GM12892 (cell line): ENCODE data around the gene EIF4EBP2.

Experiments used
- DNase-seq: peaks from one replicate; pipeline ENCODE4 v3.0.0; 2011; ENCODE audit not compliant: insufficient read length
- FAIRE-seq: peaks from 2 replicates; lab custom pipeline; 2011; peaks lifted over from hg19 to GRCh38; lab: Jason Lieb, UNC
- POLR2A ChIP-seq: IDR thresholded peaks from 2 replicates; pipeline ENCODE4 v1.6.1; 2011; ENCODE audit warnings: low read depth, low read length, control low read depth
- POLR2AphosphoS5 ChIP-seq: IDR thresholded peaks from 2 replicates; pipeline ENCODE4 v1.6.1; 2011; ENCODE audit warnings: low read depth, low read length, control low read depth
- TAF1 ChIP-seq: IDR thresholded peaks from 2 replicates; pipeline ENCODE4 v1.6.1; 2011; ENCODE audit warnings: low read depth, mild to moderate bottlenecking, control low read depth, low read length, borderline replicate concordance

The EIF4EBP2 gene

DNA sequence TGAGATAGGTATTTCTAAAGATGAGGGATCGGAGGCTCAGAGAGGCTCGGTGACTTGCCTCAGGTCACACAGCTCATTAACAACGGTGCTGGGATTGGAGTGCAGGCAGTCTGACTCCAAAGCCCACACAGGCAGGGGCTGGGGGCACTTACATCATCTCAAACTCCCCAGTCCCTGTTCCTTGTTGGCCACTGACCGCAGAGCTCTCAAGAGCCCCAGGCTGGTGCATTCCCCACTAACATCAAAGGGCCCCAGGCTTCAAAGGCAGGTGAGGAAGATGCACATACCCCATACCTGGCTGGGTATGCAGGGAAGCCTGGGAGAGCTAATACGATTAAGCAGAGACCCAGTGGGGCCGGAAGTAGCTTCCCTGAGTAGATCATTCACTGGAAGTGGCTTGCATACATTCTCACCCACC lies 51.3 kb downstream of the EIF4EBP2 start:
- FAIRE-seq (no peak), DNase-seq (no peak)

GRCh38 chr10:70456164-70456563 lies 52.2 kb downstream of the EIF4EBP2 start:
- FAIRE-seq (no peak), DNase-seq (no peak)
- TF ChIP-seq TAF1 (no peak), POLR2AphosphoS5 (no peak), POLR2A (no peak)

More for the DNA sequence above, 51.3 kb downstream of the EIF4EBP2 start:
- no peak for TF ChIP-seq POLR2A
- no peak for TF ChIP-seq TAF1
- no peak for TF ChIP-seq POLR2AphosphoS5

DNA sequence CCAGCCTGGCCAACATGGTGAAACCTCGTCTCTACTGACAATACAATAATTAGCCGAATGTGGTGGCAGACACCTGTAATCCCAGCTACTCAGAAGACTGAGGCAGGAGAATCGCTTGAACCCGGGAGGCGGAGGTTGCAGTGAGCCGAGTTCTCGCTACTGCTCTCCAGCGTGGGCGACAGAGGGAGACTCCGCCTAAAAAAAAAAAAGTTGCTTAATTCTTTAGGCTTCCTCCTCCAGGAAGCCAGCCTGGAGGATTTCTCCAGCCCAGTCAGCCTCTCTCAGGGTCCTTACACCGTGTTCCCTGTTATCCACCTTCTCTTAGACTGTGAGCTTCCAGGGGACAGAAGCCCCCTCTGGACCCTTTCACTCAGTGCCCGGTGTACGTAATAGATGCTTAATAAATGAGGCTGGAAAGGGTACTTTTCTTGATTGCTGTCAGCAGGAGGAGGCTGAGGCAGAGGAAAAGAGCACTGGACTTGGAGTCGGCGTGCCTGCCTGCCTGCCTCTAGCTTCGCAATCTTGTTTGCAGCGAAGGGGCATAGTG lies 53.9 kb downstream of the EIF4EBP2 start:
- no peak for TF ChIP-seq TAF1
- no peak for TF ChIP-seq POLR2A
- no peak for TF ChIP-seq POLR2AphosphoS5
- FAIRE-seq (no peak), DNase-seq (no peak)

DNA sequence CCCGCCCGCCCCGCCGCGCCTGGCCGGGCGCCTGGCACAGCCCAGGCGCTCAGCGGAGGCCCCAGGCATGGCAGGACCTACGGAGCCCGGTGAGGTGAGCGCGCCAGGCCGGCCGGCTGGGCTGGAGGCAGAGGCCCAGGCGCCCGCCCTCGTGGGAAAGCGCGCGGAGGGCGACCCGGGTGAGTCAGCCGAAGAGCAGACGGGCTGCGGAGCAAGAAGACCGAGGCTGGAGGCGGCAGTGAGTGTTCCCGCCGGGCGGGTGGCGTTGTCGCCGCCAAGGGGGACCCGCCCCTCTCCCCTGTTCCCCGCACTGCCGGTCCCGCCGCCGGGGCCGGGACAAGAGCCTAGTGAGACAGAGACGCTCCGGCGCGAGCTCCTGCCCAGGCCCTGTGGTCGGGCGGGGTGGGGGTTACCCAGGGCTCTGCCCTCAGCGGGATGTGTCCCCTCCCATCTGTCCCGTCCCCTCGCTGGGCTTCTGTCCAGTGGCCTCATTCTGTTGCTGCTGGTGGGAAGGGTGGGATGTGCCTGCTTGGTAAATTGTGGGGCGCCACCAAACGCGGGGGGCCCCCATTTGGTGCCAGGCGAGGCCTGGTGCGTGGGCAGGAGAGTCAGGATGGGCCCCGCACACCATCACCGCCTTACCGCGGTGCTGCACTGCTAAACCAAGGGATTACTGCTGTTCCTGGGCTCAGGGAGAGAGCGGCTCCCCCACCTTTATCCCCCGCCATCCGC lies 54.5 kb downstream of the EIF4EBP2 start:
- no peak for FAIRE-seq
- TF ChIP-seq POLR2AphosphoS5 (no peak), TAF1 (no peak), POLR2A (no peak)
- no peak for DNase-seq

GRCh38 chr10:70459061-70459773 lies 55.3 kb downstream of the EIF4EBP2 start:
- TF ChIP-seq POLR2A (no peak), TAF1 (no peak), POLR2AphosphoS5 (no peak)
- no peak for DNase-seq
- no peak for FAIRE-seq

GRCh38 chr10:70459774-70460490 lies 56.0 kb downstream of the EIF4EBP2 start:
- no peak for TF ChIP-seq TAF1
- TF ChIP-seq POLR2A = no peak
- TF ChIP-seq POLR2AphosphoS5 = no peak
- no peak for DNase-seq
- FAIRE-seq = no peak

GRCh38 chr10:70461397-70462348 lies 57.7 kb downstream of the EIF4EBP2 start:
- peak; percentile 98 for FAIRE-seq
- peak; percentile 65 for DNase-seq
- TF ChIP-seq TAF1 = no peak
- TF ChIP-seq POLR2A = no peak
- no peak for TF ChIP-seq POLR2AphosphoS5

DNA sequence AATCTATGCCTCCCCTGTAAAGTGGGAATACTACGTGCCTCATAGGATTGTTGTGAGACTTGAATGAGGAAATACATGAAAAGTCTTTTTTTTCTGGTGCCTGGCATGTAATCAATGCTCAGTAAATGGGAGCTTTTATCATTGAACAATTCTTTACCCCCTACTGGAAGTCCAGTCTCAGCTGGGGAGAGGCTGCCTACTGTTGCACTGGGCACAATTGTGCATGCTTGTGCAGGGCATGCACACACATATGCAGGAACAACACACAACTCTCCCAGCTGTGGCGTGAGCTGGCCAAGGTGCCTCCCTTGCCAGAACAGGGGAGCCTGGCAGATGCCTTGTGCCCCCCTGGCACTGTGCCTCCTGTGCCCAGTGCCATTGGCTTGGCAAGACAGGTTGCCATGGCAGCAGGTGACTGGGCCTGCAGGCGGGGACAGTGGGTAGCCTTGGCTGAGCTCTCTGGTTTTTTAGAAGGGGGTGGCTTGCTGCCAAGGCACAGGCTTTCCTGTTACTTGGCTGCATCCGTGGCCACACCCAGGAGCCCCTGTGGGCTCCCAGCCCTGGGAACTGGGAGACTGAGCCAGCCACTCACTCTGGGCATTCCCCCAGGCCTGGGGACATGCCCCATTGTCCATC lies 58.5 kb downstream of the EIF4EBP2 start:
- FAIRE-seq = no peak

GRCh38 chr10:70465278-70465677 lies 61.3 kb downstream of the EIF4EBP2 start:
- FAIRE-seq (no peak), DNase-seq (no peak)
- no peak for TF ChIP-seq POLR2A

More for the DNA sequence above, 58.5 kb downstream of the EIF4EBP2 start:
- no peak for DNase-seq
- TF ChIP-seq TAF1 (no peak), POLR2AphosphoS5 (no peak), POLR2A (no peak)

- FAIRE-seq = no peak
Measured at GRCh38 chr10:70465832-70466231, 61.9 kb downstream of the EIF4EBP2 start.

DNA sequence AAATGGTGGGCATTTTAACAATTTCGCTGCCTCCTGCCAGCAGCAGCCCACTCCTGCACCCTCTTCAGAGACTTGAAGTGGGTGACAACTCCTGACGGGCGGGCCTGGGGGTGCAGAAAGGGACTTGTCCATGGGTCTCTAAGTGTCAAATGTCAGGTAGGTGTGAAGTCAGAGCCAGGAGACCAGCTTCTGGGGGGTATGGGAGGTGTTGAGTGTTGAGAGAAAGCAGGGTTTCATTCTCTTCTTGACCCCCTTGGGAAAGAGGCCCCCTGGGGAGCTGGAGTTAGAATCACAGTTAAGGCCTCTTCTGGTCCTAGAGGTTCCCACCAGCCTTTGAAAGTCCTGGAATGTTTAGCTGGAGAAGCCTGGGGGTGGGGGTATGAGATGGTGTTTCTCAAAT lies 63.0 kb downstream of the EIF4EBP2 start:
- FAIRE-seq (no peak), DNase-seq (no peak)
- TF ChIP-seq POLR2A = no peak
- no peak for TF ChIP-seq TAF1
- TF ChIP-seq POLR2AphosphoS5 = no peak

More at GRCh38 chr10:70465832-70466231, 61.9 kb downstream of the EIF4EBP2 start:
- no peak for DNase-seq
- no peak for TF ChIP-seq TAF1
- TF ChIP-seq POLR2AphosphoS5 = no peak
- TF ChIP-seq POLR2A = no peak
